ENCODE measurements around the gene GATA1. TPM values are rescaled to one million over a fixed set of nuclear protein-coding genes. Genes with fewer than 3 reads are reported as not detected.

GATA1 gene
- total RNA-seq, 1 donor from 2014 or later, result 0.87 TPM

GRCh38 chrX:48785186-48785539 is 1.2 kb upstream of the GATA1 start:
- Histone ChIP-seq H3K4me3 (no peak overlapping the region), H3K4me1 (no peaks in the 10 kb centered on the region), H3K36me3 (no peaks in the 10 kb centered on the region), H3K27me3 (no peaks in the 10 kb centered on the region), H3K27ac (no peak overlapping the region), H3K9me3 (no peaks in the 10 kb centered on the region)
- ATAC-seq (no peak), DNase-seq (no peak)
- TF ChIP-seq CTCF (IDR thresholded peaks at IDR 0.05), result no peak
- intact Hi-C loops (cut with DNase I), result no loop called here

GRCh38 chrX:48785540-48786214 is 713 bp upstream of the GATA1 start:
- no peaks in the 10 kb centered on the region for H3K27me3 ChIP-seq
- no peak for TF ChIP-seq CTCF (IDR thresholded peaks at IDR 0.05)
- H3K4me3 ChIP-seq, result no peak overlapping the region
- H3K4me1 ChIP-seq, result no peaks in the 10 kb centered on the region
- no peak for ATAC-seq
- H3K9me3 ChIP-seq, result no peaks in the 10 kb centered on the region
- H3K36me3 ChIP-seq, result no peaks in the 10 kb centered on the region
- no peak overlapping the region for H3K27ac ChIP-seq
- intact Hi-C loops (cut with DNase I), result no loop called here
- DNase-seq, result no peak

- intact Hi-C loops (cut with DNase I), result no loop called here
Observed at GRCh38 chrX:48786825-48787504, 575 bp downstream of the GATA1 start.

GRCh38 chrX:48787505-48788443 is 1.4 kb downstream of the GATA1 start:
- Histone ChIP-seq H3K27me3 (no peaks in the 10 kb centered on the region), H3K36me3 (no peaks in the 10 kb centered on the region), H3K4me1 (no peaks in the 10 kb centered on the region), H3K9me3 (no peaks in the 10 kb centered on the region), H3K4me3 (no peak overlapping the region), H3K27ac (no peak overlapping the region)
- ATAC-seq, result no peak
- TF ChIP-seq CTCF (IDR thresholded peaks at IDR 0.05), result no peak
- intact Hi-C loops (cut with DNase I), result no loop called here
- DNase-seq, result no peak

More at GRCh38 chrX:48786825-48787504, 575 bp downstream of the GATA1 start:
- H3K27ac ChIP-seq, result no peak overlapping the region
- no peaks in the 10 kb centered on the region for H3K9me3 ChIP-seq
- TF ChIP-seq CTCF (IDR thresholded peaks at IDR 0.05), result no peak
- no peak overlapping the region for H3K4me3 ChIP-seq
- DNase-seq (no peak), ATAC-seq (no peak)
- no peaks in the 10 kb centered on the region for H3K4me1 ChIP-seq
- H3K36me3 ChIP-seq, result no peaks in the 10 kb centered on the region
- H3K27me3 ChIP-seq, result no peaks in the 10 kb centered on the region

GRCh38 chrX:48789366-48790220 is 3.2 kb downstream of the GATA1 start:
- Histone ChIP-seq H3K4me3 (no peak overlapping the region), H3K4me1 (no peaks in the 10 kb centered on the region), H3K9me3 (no peaks in the 10 kb centered on the region), H3K27ac (no peak overlapping the region), H3K36me3 (no peaks in the 10 kb centered on the region), H3K27me3 (no peaks in the 10 kb centered on the region)
- no peak for TF ChIP-seq CTCF (IDR thresholded peaks at IDR 0.05)
- intact Hi-C loops (cut with DNase I), result no loop called here
- DNase-seq (no peak), ATAC-seq (no peak)
